PC-3 (cell line): ENCODE measurements around the gene ANKRD9. TPM values are rescaled to one million over a fixed set of nuclear protein-coding genes. Genes with fewer than 3 reads are reported as not detected.

Experiments used
- ATAC-seq: fragments of 200-7000 bp; cut with Tn5 transposase; 2 replicates; pipeline ENCODE4 v1.9.1; 2020; ENCODE audit warnings: mild to moderate bottlenecking, moderate library complexity
- BruUV-seq: library from RNA; stranded (reverse); fragments of 400-500 nt; replicated peaks from 2 replicates; lab custom pipeline; 2021; lab: Mats Ljungman, UMichigan
- CTCF ChIA-PET: fragments of 300-600 bp; sonication (Branson Sonifier 250); formaldehyde crosslinking; loops from one replicate; lab custom pipeline; 2022; ENCODE audit warnings: antibody characterized with exemption; lab: Charles Lee
- POLR2A ChIA-PET: fragments of 300-600 bp; sonication (Branson Sonifier 250); formaldehyde crosslinking; loops from one replicate; lab custom pipeline; 2022; ENCODE audit warnings: antibody characterized with exemption; ENCODE audit not compliant: unreplicated experiment; lab: Charles Lee
- DNase-seq: peaks from one replicate; pipeline ENCODE4 v3.0.0-alpha.2; 2015
- H2AFZ ChIP-seq: fragments of 300-600 bp; sonication (generic); 2 replicates; pipeline ENCODE4 v1.6.0; 2016; ENCODE audit warnings: antibody characterized with exemption, low read length
- H3F3A ChIP-seq: fragments of 300-600 bp; sonication (generic); one replicate; pipeline ENCODE4 v1.6.0; 2017; ENCODE audit warnings: antibody characterized with exemption, low read length, control low read depth, mild to moderate bottlenecking; ENCODE audit not compliant: unreplicated experiment
- H3K27ac ChIP-seq: fragments of 300-600 bp; sonication (generic); 2 replicates; pipeline ENCODE4 v1.5.1; 2016; ENCODE audit warnings: mild to moderate bottlenecking, low read length
- H3K27me3 ChIP-seq: fragments of 300-600 bp; sonication (generic); 2 replicates; pipeline ENCODE4 v1.6.1; 2016; ENCODE audit warnings: low read length, mixed read lengths
- H3K36me3 ChIP-seq: fragments of 300-600 bp; sonication (generic); 2 replicates; pipeline ENCODE4 v1.6.1; 2016; ENCODE audit warnings: low read depth, mixed run types, low read length, mixed read lengths
- H3K4me1 ChIP-seq: fragments of 300-600 bp; sonication (generic); 2 replicates; pipeline ENCODE4 v1.5.1; 2016; ENCODE audit warnings: low read length; ENCODE audit not compliant: insufficient read depth
- H3K4me2 ChIP-seq: fragments of 300-600 bp; sonication (generic); 2 replicates; pipeline ENCODE4 v1.6.0; 2016; ENCODE audit warnings: low read length
- H3K4me3 ChIP-seq: fragments of 300-600 bp; sonication (generic); 2 replicates; pipeline ENCODE4 v1.5.1; 2016; ENCODE audit warnings: mild to moderate bottlenecking, low read length, mixed read lengths
- H3K79me2 ChIP-seq: fragments of 300-600 bp; sonication (generic); 2 replicates; pipeline ENCODE4 v1.6.1; 2017; ENCODE audit warnings: low read length, mixed read lengths
- H3K9ac ChIP-seq: fragments of 300-600 bp; sonication (generic); 2 replicates; pipeline ENCODE4 v1.6.0; 2016; ENCODE audit warnings: mild to moderate bottlenecking, low read length
- H3K9me2 ChIP-seq: fragments of 300-600 bp; sonication (generic); replicated peaks from 2 replicates; pipeline ENCODE4 v1.6.1; 2016; ENCODE audit warnings: mixed run types, low read length, mixed read lengths
- H3K9me3 ChIP-seq: fragments of 300-600 bp; sonication (generic); 2 replicates; pipeline ENCODE4 v1.6.1; 2016; ENCODE audit warnings: low read length, mixed read lengths
- H4K20me1 ChIP-seq: fragments of 300-600 bp; sonication (generic); 2 replicates; pipeline ENCODE4 v1.6.1; 2016; ENCODE audit warnings: low read length, mixed read lengths
- CTCF ChIP-seq: fragments of 300-600 bp; sonication (generic); conservative IDR thresholded peaks from 2 replicates; pipeline ENCODE4 v1.5.1; 2017; ENCODE audit warnings: antibody characterized with exemption, low read depth, mild to moderate bottlenecking, low read length
- EZH2 ChIP-seq: fragments of 300-600 bp; sonication (generic); IDR thresholded peaks from one replicate; pipeline ENCODE4 v1.6.1; 2017; ENCODE audit warnings: antibody characterized with exemption, mild to moderate bottlenecking, low read length; ENCODE audit not compliant: unreplicated experiment
- EZH2phosphoT487 ChIP-seq: fragments of 300-600 bp; sonication (generic); IDR thresholded peaks from 2 replicates; pipeline ENCODE4 v1.6.1; 2018; ENCODE audit warnings: mild to moderate bottlenecking, antibody characterized with exemption, low read length, borderline replicate concordance
- intact Hi-C: fragments of 100-400 bp; cut with micrococcal nuclease; formaldehyde crosslinking; loops from 2 replicates; pipeline ENCODE4 v1.9.0; 2023
- total RNA-seq: library from RNA; depleted of rRNA; stranded (reverse); fragments of >200 nt; gene quantifications from 2 replicates; pipeline ENCODE4 v1.2.3, GENCODE V29; 2014

ANKRD9 gene
- total RNA-seq, 1 experiment from 2014 or later: 52.6 TPM

DNA sequence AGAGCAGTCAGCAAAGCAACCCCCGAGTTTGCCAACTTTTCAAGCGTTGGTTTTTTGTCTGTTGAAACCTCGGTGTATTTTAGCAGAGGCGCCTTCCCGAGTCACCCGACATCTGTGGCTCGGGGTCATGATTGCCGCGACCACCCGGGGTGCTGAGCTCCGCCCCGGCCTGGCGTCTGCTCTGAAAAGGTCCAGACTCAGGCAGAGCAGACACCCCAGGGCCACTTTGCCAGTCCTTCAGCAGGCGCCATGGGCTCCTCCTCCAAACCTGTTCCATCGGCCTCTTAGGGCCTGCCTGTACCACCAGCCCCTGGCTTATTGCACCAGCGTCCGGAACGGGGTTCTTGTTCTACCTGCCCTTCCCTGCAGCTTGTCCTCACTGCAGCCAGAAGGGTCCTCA lies 19.1 kb downstream of the ANKRD9 start:
- BruUV-seq: no TSS peak
- H3K4me1 ChIP-seq: no peaks in the 10 kb centered on the region
- H3F3A ChIP-seq: no peaks in the 10 kb centered on the region
- no peaks in the 10 kb centered on the region for H3K79me2 ChIP-seq
- no peak overlapping the region for H3K27ac ChIP-seq
- DNase-seq (no peak), ATAC-seq (no peak)
- intact Hi-C loops: no loop called here
- H3K36me3 ChIP-seq: no peaks in the 10 kb centered on the region
- no peaks in the 10 kb centered on the region for H4K20me1 ChIP-seq
- CTCF ChIA-PET: no interaction called here
- H3K4me2 ChIP-seq: no peak overlapping the region
- H2AFZ ChIP-seq: no peak overlapping the region
- no peaks in the 10 kb centered on the region for H3K27me3 ChIP-seq
- H3K9me2 ChIP-seq: no peaks in the 10 kb centered on the region
- POLR2A ChIA-PET: no interaction called here
- H3K9me3 ChIP-seq: no peaks in the 10 kb centered on the region
- no peak overlapping the region for H3K4me3 ChIP-seq
- no peak for TF ChIP-seq EZH2
- TF ChIP-seq EZH2phosphoT487: no peak
- TF ChIP-seq CTCF: no peak
- H3K9ac ChIP-seq: no peak overlapping the region

DNA sequence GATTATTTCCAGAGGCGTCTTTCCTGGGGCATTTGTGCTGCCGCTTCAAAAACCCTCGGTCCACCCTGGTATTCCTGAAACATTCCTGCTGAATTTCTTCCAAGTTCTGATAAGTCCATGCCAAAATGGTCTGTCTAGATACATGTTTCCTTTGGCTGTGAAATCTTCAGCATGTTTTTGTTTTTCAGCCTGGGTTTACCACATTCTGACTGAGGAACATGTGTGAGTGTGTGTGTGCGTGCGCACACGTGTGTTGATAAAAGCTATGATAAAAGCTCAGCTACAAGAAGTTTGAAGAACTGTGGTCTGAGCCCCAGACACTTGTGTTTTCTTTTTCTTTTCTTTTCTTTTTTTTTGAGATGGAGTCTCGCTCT lies 22.4 kb downstream of the ANKRD9 start:
- no peaks in the 10 kb centered on the region for H3K9me3 ChIP-seq
- no peak overlapping the region for H2AFZ ChIP-seq
- no TSS peak for BruUV-seq
- H3F3A ChIP-seq: no peaks in the 10 kb centered on the region
- intact Hi-C loops: no loop called here
- H3K4me1 ChIP-seq: peaks cover 4% of the 10 kb centered on the region
- H3K9ac ChIP-seq: no peak overlapping the region
- no peaks in the 10 kb centered on the region for H3K27me3 ChIP-seq
- DNase-seq: no peak
- H3K4me3 ChIP-seq: no peak overlapping the region
- H3K79me2 ChIP-seq: no peaks in the 10 kb centered on the region
- no peaks in the 10 kb centered on the region for H3K36me3 ChIP-seq
- H3K27ac ChIP-seq: no peak overlapping the region
- ATAC-seq: no peak
- POLR2A ChIA-PET: no interaction called here
- CTCF ChIA-PET: no interaction called here
- no peak overlapping the region for H3K4me2 ChIP-seq
- no peaks in the 10 kb centered on the region for H4K20me1 ChIP-seq
- TF ChIP-seq CTCF (no peak), EZH2phosphoT487 (no peak), EZH2 (no peak)
- no peaks in the 10 kb centered on the region for H3K9me2 ChIP-seq

- BruUV-seq: no TSS peak
- no peak for TF ChIP-seq EZH2phosphoT487
- no peak for TF ChIP-seq CTCF
- TF ChIP-seq EZH2: no peak
- Histone ChIP-seq H3K79me2 (no peaks in the 10 kb centered on the region), H3K27ac (no peak overlapping the region), H3K36me3 (no peaks in the 10 kb centered on the region), H3K4me1 (peaks cover 9% of the 10 kb centered on the region), H3K4me3 (no peak overlapping the region), H2AFZ (no peak overlapping the region), H3K9me2 (no peaks in the 10 kb centered on the region), H4K20me1 (no peaks in the 10 kb centered on the region), H3K9me3 (no peaks in the 10 kb centered on the region), H3K4me2 (no peak overlapping the region), H3F3A (no peaks in the 10 kb centered on the region), H3K9ac (no peak overlapping the region), H3K27me3 (no peaks in the 10 kb centered on the region)
- intact Hi-C loops: no loop called here
- ChIA-PET CTCF (no interaction called here), POLR2A (no interaction called here)
- ATAC-seq: no peak
- DNase-seq: no peak
Measured at GRCh38 chr14:102486513-102487203, 22.9 kb downstream of the ANKRD9 start.
